Neuronal stem cell (in vitro differentiated cells): Measurements from ENCODE around the gene PABPN1.
A peak's percentile ranks its signal among the peaks of the same experiment; 100 is the strongest.

ENCODE experiments used
- DNase-seq: peaks from one replicate; pipeline ENCODE4 v3.0.0-alpha.2; 2013; ENCODE audit warnings: low spot score
- H2AFZ ChIP-seq: one replicate; pipeline ENCODE4 v1.6.1; 2013; ENCODE audit warnings: mild to moderate bottlenecking, low read length, inconsistent platforms
- H2AK5ac ChIP-seq: 2 replicates; pipeline ENCODE4 v1.6.1; 2013; ENCODE audit warnings: low read depth, mild to moderate bottlenecking, inconsistent platforms, low read length, moderate library complexity, mixed read lengths
- H2BK120ac ChIP-seq: 2 replicates; pipeline ENCODE4 v1.6.1; 2013; ENCODE audit warnings: low read depth, mild to moderate bottlenecking, inconsistent platforms, low read length, moderate library complexity, mixed read lengths
- H2BK12ac ChIP-seq: one replicate; pipeline ENCODE4 v1.6.1; 2013; ENCODE audit warnings: low read length, inconsistent platforms
- H2BK15ac ChIP-seq: 2 replicates; pipeline ENCODE4 v1.6.1; 2013; ENCODE audit warnings: mild to moderate bottlenecking, low read length, inconsistent platforms, mixed read lengths
- H2BK5ac ChIP-seq: one replicate; pipeline ENCODE4 v1.6.1; 2013; ENCODE audit warnings: inconsistent platforms, mild to moderate bottlenecking, low read length, moderate library complexity
- H3K14ac ChIP-seq: one replicate; pipeline ENCODE4 v1.6.1; 2013; ENCODE audit warnings: low read length, inconsistent platforms
- H3K18ac ChIP-seq: 2 replicates; pipeline ENCODE4 v1.6.1; 2013; ENCODE audit warnings: low read length, inconsistent platforms
- H3K23ac ChIP-seq: 2 replicates; pipeline ENCODE4 v1.6.1; 2013; ENCODE audit warnings: low read depth, mild to moderate bottlenecking, mixed read lengths, low read length, inconsistent platforms; ENCODE audit not compliant: poor library complexity
- H3K27ac ChIP-seq: replicated peaks from 3 replicates; pipeline ENCODE4 v1.5.1; 2013; ENCODE audit warnings: low read length, inconsistent platforms
- H3K27me3 ChIP-seq, 3 experiments: 2 replicates each; pipeline ENCODE4 v1.6.1; 2013; ENCODE audit warnings: low read length in 3 of 3, mild to moderate bottlenecking in 2 of 3, inconsistent platforms in 1 of 3, low read depth in 1 of 3, mixed read lengths in 1 of 3, moderate library complexity in 1 of 3; ENCODE audit not compliant: control insufficient read depth in 3 of 3, insufficient read depth in 3 of 3
- H3K36me3 ChIP-seq, 2 donors: replicated peaks in 1 of 2; 2 replicates each; pipeline ENCODE4 v1.6.1; 2013; ENCODE audit warnings: low read length in 2 of 2; ENCODE audit not compliant: control insufficient read depth in 2 of 2, insufficient read depth in 2 of 2
- H3K4ac ChIP-seq: 2 replicates; pipeline ENCODE4 v1.6.1; 2013; ENCODE audit warnings: inconsistent platforms, mild to moderate bottlenecking, low read length, moderate library complexity
- H3K4me1 ChIP-seq, 2 donors: 1 replicate in 1 of 2; 2 replicates in 1 of 2; pipeline ENCODE4 v1.6.1; 2013; ENCODE audit warnings: low read length in 2 of 2, low read depth in 1 of 2; ENCODE audit not compliant: control insufficient read depth in 2 of 2, insufficient read depth in 1 of 2
- H3K4me2 ChIP-seq: one replicate; pipeline ENCODE4 v1.6.1; 2013; ENCODE audit warnings: mild to moderate bottlenecking, low read length, inconsistent platforms; ENCODE audit not compliant: insufficient read depth, poor library complexity, severe bottlenecking
- H3K4me3 ChIP-seq, 2 donors: 2 replicates each; pipeline ENCODE4 v1.5.1; 2013; ENCODE audit warnings: low read length in 2 of 2, mild to moderate bottlenecking in 2 of 2, inconsistent platforms in 1 of 2, moderate library complexity in 1 of 2
- H3K79me1 ChIP-seq: one replicate; pipeline ENCODE4 v1.6.1; 2013; ENCODE audit warnings: low read depth, mild to moderate bottlenecking, inconsistent platforms, low read length, moderate library complexity
- H3K9ac ChIP-seq: one replicate; pipeline ENCODE4 v1.6.1; 2013; ENCODE audit warnings: mild to moderate bottlenecking, low read depth, low read length, inconsistent platforms; ENCODE audit not compliant: poor library complexity
- H3K9me3 ChIP-seq, 2 donors: replicated peaks in 1 of 2; 2 replicates each; pipeline versions ENCODE3 to v1.6.1; 2013; ENCODE audit warnings: low read length in 2 of 2, mild to moderate bottlenecking in 2 of 2, inconsistent platforms in 1 of 2, low read depth in 1 of 2, mixed read lengths in 1 of 2, moderate library complexity in 1 of 2; ENCODE audit not compliant: control insufficient read depth in 2 of 2, insufficient read depth in 1 of 2
- H4K8ac ChIP-seq: one replicate; pipeline ENCODE4 v1.6.1; 2013; ENCODE audit warnings: low read depth, mild to moderate bottlenecking, inconsistent platforms, low read length, moderate library complexity
- H4K91ac ChIP-seq: one replicate; pipeline ENCODE4 v1.6.1; 2013; ENCODE audit warnings: low read length, low read depth, mild to moderate bottlenecking, inconsistent platforms; ENCODE audit not compliant: poor library complexity
- WGBS, 2 donors: extraction: QIAGEN DNeasy Blood & Tissue Kit; methylation state at CpG; one replicate each; pipeline ENCODE4 v1.1.7; 2013; ENCODE audit warnings: missing lambda C conversion rate in 2 of 2, mixed read lengths in 1 of 2; ENCODE audit not compliant: insufficient read length in 2 of 2, insufficient replicate concordance in 1 of 2; ENCODE audit errors: extremely low coverage in 2 of 2; 5-methylcytosine and 5-hydroxymethylcytosine counted together

Gene PABPN1

DNA sequence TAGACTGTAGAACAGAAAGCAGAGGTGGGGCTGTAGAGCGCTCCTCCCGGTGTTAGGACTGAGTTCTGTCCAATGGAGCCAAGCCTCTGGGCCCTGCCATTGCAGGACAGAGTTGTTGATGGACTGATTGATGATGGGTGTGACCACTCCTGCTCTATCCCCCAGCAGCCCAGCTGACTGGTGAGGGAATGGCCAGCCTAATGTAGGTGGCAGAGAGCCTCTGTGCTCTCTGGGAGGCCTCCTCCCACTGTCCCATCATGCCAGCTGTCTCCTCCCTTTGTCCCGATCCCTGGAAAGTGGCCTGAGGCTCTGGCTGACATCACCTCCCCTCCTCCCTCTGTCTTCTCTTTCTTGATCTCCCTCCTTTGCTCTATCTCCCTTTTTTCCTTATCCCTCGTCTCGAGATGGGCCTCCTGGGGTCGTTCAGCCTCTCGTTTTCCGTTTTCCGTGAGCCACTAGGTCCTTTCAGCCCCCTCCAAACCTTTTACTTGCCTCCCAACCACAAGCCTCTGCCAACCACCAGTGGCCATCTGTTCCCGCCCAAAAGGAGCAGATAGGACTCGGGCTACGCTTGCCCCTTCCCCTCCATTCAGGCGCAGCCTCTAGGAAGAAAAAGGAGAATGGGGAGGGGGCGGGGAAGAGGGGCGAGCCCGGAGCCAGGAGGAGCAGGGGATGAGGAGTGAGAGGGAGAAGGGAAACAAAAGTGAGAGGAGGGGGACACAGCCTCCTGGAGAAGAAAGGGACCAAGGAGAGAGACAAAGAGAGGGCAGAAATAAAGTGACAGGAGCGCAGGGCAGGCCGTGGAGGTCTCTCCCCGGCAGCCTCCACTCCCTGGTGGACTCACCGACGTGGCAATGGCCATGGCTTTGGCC is 43.1 kb downstream of the PABPN1 start:
- peak overlapping the region; percentile 96 for H2BK5ac ChIP-seq
- peak overlapping the region; percentile 68 for H2BK15ac ChIP-seq
- peak overlapping the region; percentile 66 for H3K14ac ChIP-seq
- peaks cover 5% of the 10 kb centered on the region for H3K79me1 ChIP-seq
- peak overlapping the region; percentile 99 for H3K9ac ChIP-seq
- peak overlapping the region; percentile 87 for H3K4me2 ChIP-seq
- H2AK5ac ChIP-seq = peak overlapping the region; percentile 99
- peak overlapping the region; percentile 66 for H4K8ac ChIP-seq
- H3K23ac ChIP-seq = peak overlapping the region; percentile 35
- peak overlapping the region; percentile 44 for H3K4ac ChIP-seq
- H2BK12ac ChIP-seq = peak overlapping the region; percentile 63
- peak; percentile 76 for DNase-seq
- H3K27ac ChIP-seq = peak overlapping the region; percentile 96
- H3K18ac ChIP-seq = peak overlapping the region; percentile 99
- H4K91ac ChIP-seq = peak overlapping the region; percentile 42
- H3K36me3 ChIP-seq = peaks cover 15 to 46% of the 10 kb centered on the region in 2 donors
- H3K27me3 ChIP-seq = peaks cover 0 to 15% (median 0%) of the 10 kb centered on the region in 3 experiments
- no CpG with 5 or more reads among the region's 21 CpGs for WGBS, 2 donors
- peak overlapping the region; percentile 91 to 94 for H3K4me3 ChIP-seq
- peak overlapping the region; percentile 93 for H2AFZ ChIP-seq
- no peaks in the 10 kb centered on the region for H3K9me3 ChIP-seq
- H2BK120ac ChIP-seq = peak overlapping the region; percentile 85
- H3K4me1 ChIP-seq = peaks cover 12 to 17% of the 10 kb centered on the region in 2 donors

DNA sequence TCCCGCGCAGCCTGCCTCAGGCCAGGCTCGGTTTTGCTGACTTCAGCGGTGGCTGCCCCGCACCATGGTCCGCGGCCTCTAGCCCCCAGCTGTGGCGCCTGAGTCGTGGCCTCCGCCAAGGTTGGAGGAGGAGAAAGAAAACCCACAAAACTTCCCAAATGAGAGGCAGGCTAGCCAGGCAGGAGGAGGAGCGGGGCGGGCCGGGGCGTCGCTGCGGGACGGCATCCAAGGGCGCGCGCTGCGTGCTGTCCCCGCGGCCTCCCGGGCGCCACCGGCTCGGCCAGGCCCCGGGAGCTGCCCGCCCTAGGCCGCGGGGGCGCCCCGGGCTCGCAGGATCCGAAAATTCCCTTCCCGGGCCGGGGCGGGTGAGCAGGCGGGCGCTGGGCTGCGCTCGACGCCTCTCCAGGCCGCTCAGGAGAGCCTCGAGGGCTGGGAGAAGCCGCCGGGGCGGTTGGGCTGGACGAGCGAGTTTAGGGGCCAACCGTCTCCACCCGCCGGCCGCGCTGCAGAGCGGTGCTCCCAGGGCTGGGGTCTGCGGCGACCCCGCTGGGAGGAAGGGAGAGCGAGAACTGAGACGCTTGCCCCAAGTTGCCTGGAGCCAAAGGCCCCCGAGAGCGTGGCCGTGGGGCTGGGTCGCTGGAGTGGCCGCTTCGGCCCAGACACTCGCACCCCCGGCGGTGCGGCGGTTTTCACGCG is 43.9 kb downstream of the PABPN1 start, which contains the start of gene EFS:
TSS of gene EFS (minus strand) at position 137 of the 696 bp plus-strand sequence. CDS start 147 bp downstream, outside the sequence.
- Histone ChIP-seq H3K27me3 (peaks cover 0 to 19% (median 2%) of the 10 kb centered on the region in 3 experiments), H4K8ac (peak within 1 kb of the TSS; percentile 66), H3K4me2 (peak within 1 kb of the TSS; percentile 87), H3K36me3 (peaks cover 10 to 38% of the 10 kb centered on the region in 2 donors), H3K4me1 (peaks cover 12 to 17% of the 10 kb centered on the region in 2 donors), H3K4me3 (peak within 1 kb of the TSS; percentile 91 to 94), H2BK120ac (peak within 1 kb of the TSS; percentile 85), H3K79me1 (peaks cover 5% of the 10 kb centered on the region), H3K9ac (peak within 1 kb of the TSS; percentile 99), H2BK12ac (peak within 1 kb of the TSS; percentile 63), H3K14ac (peak within 1 kb of the TSS; percentile 99), H4K91ac (peak within 1 kb of the TSS; percentile 83), H3K18ac (peak within 1 kb of the TSS; percentile 99), H2BK5ac (peak within 1 kb of the TSS; percentile 96), H3K9me3 (no peaks in the 10 kb centered on the region), H2BK15ac (peak within 1 kb of the TSS; percentile 68), H3K23ac (peak within 1 kb of the TSS; percentile 87), H3K27ac (peak within 1 kb of the TSS; percentile 96), H3K4ac (peak within 1 kb of the TSS; percentile 80), H2AFZ (peak within 1 kb of the TSS; percentile 93), H2AK5ac (peak within 1 kb of the TSS; percentile 99)
- DNase-seq = peak; percentile 29
- no CpG with 5 or more reads among the region's 74 CpGs for WGBS, 2 donors

DNA sequence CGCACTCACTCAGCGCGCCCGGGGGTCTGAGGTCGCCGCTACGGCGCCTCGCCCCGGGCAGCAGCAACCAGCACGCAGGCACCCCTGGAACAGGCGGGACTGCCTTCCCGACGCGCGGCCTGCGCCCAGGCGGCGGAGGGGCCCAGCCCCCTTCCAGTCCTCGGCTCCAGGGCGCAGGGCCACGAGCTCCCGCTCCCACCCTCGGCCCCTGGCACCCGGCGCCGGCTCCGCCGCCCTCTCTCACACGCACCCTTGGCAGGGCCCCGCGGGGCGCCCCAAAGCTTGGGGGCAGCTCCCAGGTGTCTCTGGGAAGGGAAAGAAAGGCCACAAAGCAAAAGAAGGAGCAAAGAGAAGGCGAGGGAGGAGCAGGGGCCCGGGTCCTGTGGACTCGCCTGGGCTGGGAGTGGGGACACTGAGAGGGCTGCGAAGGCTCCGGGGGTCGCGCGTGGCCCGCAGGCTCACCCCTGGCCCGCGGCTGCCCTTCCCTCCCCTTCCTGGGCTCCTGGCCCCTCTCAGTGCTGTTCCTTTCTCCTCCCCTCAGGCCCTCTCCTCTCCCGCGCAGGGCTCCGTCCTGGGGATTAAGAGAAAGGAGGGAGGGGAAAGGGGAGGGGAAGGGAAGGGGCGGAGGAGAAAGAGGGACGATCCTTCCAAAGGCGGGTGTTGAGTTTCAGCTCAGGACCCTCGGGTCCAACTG is 44.6 kb downstream of the PABPN1 start:
- Histone ChIP-seq H3K4me2 (peak overlapping the region; percentile 87), H4K91ac (peak overlapping the region; percentile 83), H3K4ac (peak overlapping the region; percentile 80), H2AFZ (peak overlapping the region; percentile 93), H3K27me3 (peaks cover 0 to 24% (median 2%) of the 10 kb centered on the region in 3 experiments), H3K79me1 (peaks cover 5% of the 10 kb centered on the region), H3K36me3 (peaks cover 3 to 31% of the 10 kb centered on the region in 2 donors), H2BK12ac (peak overlapping the region; percentile 48), H3K18ac (peak overlapping the region; percentile 99), H3K9ac (peak overlapping the region; percentile 99), H3K4me1 (peaks cover 12 to 17% of the 10 kb centered on the region in 2 donors), H2BK15ac (peak overlapping the region; percentile 68), H2BK5ac (peak overlapping the region; percentile 96), H3K9me3 (no peaks in the 10 kb centered on the region), H2BK120ac (peak overlapping the region; percentile 85), H3K27ac (peak overlapping the region; percentile 99), H4K8ac (no peak overlapping the region), H3K4me3 (peak overlapping the region; percentile 91 to 94), H3K14ac (peak overlapping the region; percentile 99), H2AK5ac (peak overlapping the region; percentile 99), H3K23ac (peak overlapping the region; percentile 87)
- no peak for DNase-seq
- no CpG with 5 or more reads among the region's 51 CpGs for WGBS, 2 donors
